H9 (cell line): ENCODE measurements around the gene TRIO. TPM values are rescaled to one million over a fixed set of nuclear protein-coding genes. Genes with fewer than 3 reads are reported as not detected.

Source experiments
- DNase-seq: peaks from one replicate; pipeline ENCODE4 v3.0.0-alpha.2; 2017
- H2AFZ ChIP-seq: one replicate; pipeline ENCODE4 v1.6.1; 2013; ENCODE audit warnings: mild to moderate bottlenecking, low read length, control low read depth, moderate library complexity
- H2AK5ac ChIP-seq: 2 replicates; pipeline ENCODE4 v1.6.1; 2013; ENCODE audit warnings: low read length, control low read depth, mixed read lengths; ENCODE audit not compliant: insufficient read length
- H2BK120ac ChIP-seq: one replicate; pipeline ENCODE4 v1.6.1; 2013; ENCODE audit warnings: low read depth, mild to moderate bottlenecking, low read length, control low read depth, inconsistent platforms; ENCODE audit not compliant: poor library complexity, severe bottlenecking
- H2BK12ac ChIP-seq: 2 replicates; pipeline ENCODE4 v1.6.1; 2013; ENCODE audit warnings: low read length, control low read depth, mixed read lengths, low read depth; ENCODE audit not compliant: insufficient read length
- H2BK15ac ChIP-seq: 2 replicates; pipeline ENCODE4 v1.6.1; 2013; ENCODE audit warnings: low read depth, low read length, control low read depth
- H2BK20ac ChIP-seq: one replicate; pipeline ENCODE4 v1.6.1; 2013; ENCODE audit warnings: low read depth, mild to moderate bottlenecking, low read length, control low read depth, inconsistent platforms; ENCODE audit not compliant: poor library complexity, severe bottlenecking
- H2BK5ac ChIP-seq: 2 replicates; pipeline ENCODE4 v1.6.1; 2013; ENCODE audit warnings: low read length, control low read depth, mixed read lengths; ENCODE audit not compliant: insufficient read length
- H3K14ac ChIP-seq: 2 replicates; pipeline ENCODE4 v1.6.1; 2013; ENCODE audit warnings: low read length, control low read depth; ENCODE audit not compliant: insufficient read depth
- H3K18ac ChIP-seq: 2 replicates; pipeline ENCODE4 v1.6.1; 2013; ENCODE audit warnings: low read depth, mild to moderate bottlenecking, mixed read lengths, low read length, control low read depth; ENCODE audit not compliant: insufficient read length
- H3K23ac ChIP-seq: 2 replicates; pipeline ENCODE4 v1.6.1; 2013; ENCODE audit warnings: low read length, control low read depth, mixed read lengths, low read depth; ENCODE audit not compliant: insufficient read length
- H3K23me2 ChIP-seq: 2 replicates; pipeline ENCODE4 v1.6.1; 2013; ENCODE audit warnings: low read depth, mild to moderate bottlenecking, mixed read lengths, low read length, control low read depth; ENCODE audit not compliant: insufficient read length, poor library complexity, severe bottlenecking
- H3K27ac ChIP-seq: 2 replicates; pipeline ENCODE4 v1.5.1; 2013; ENCODE audit warnings: low read length, control low read depth, mixed read lengths, low read depth; ENCODE audit not compliant: insufficient read length
- H3K27me3 ChIP-seq: 2 replicates; pipeline ENCODE4 v1.6.1; 2013; ENCODE audit warnings: low read length, control low read depth, inconsistent platforms; ENCODE audit not compliant: insufficient read depth
- H3K4ac ChIP-seq: 2 replicates; pipeline ENCODE4 v1.6.1; 2013; ENCODE audit warnings: low read depth, mild to moderate bottlenecking, control low read depth, inconsistent platforms, low read length, moderate library complexity
- H3K4me1 ChIP-seq: 2 replicates; pipeline ENCODE4 v1.6.1; 2013; ENCODE audit warnings: low read length, control low read depth, inconsistent platforms; ENCODE audit not compliant: insufficient read depth
- H3K4me2 ChIP-seq: 2 replicates; pipeline ENCODE4 v1.6.1; 2013; ENCODE audit warnings: low read length, control low read depth, mixed read lengths; ENCODE audit not compliant: insufficient read length, insufficient read depth
- H3K56ac ChIP-seq: 2 replicates; pipeline ENCODE4 v1.6.1; 2013; ENCODE audit warnings: low read depth, mild to moderate bottlenecking, mixed read lengths, low read length, control low read depth; ENCODE audit not compliant: insufficient read length
- H3K79me1 ChIP-seq: 2 replicates; pipeline ENCODE4 v1.6.1; 2013; ENCODE audit warnings: low read depth, mild to moderate bottlenecking, moderate library complexity, low read length, control low read depth, inconsistent platforms; ENCODE audit not compliant: insufficient read depth, poor library complexity, severe bottlenecking
- H3K79me2 ChIP-seq: 2 replicates; pipeline ENCODE4 v1.6.1; 2013; ENCODE audit warnings: low read length, control low read depth, inconsistent platforms; ENCODE audit not compliant: insufficient read depth
- H3K9ac ChIP-seq: 2 replicates; pipeline ENCODE4 v1.6.1; 2013; ENCODE audit warnings: low read length, control low read depth, mixed read lengths; ENCODE audit not compliant: insufficient read length; ENCODE audit errors: extremely low read depth
- H3K9me3 ChIP-seq: one replicate; pipeline ENCODE4 v1.6.1; 2013; ENCODE audit warnings: low read depth, low read length, inconsistent platforms; ENCODE audit not compliant: control insufficient read depth
- H3T11ph ChIP-seq: one replicate; pipeline ENCODE4 v1.6.1; 2013; ENCODE audit warnings: mild to moderate bottlenecking, low read length, control low read depth, inconsistent platforms
- H4K20me1 ChIP-seq: one replicate; pipeline ENCODE4 v1.6.1; 2013; ENCODE audit not compliant: control insufficient read depth, insufficient read length, insufficient read depth
- H4K5ac ChIP-seq: 2 replicates; pipeline ENCODE4 v1.6.1; 2013; ENCODE audit warnings: low read depth, mild to moderate bottlenecking, mixed read lengths, low read length, control low read depth; ENCODE audit not compliant: insufficient read length
- H4K8ac ChIP-seq: replicated peaks from 2 replicates; pipeline ENCODE4 v1.6.1; 2013; ENCODE audit warnings: low read length, control low read depth, mixed read lengths, low read depth; ENCODE audit not compliant: insufficient read length
- H4K91ac ChIP-seq: 2 replicates; pipeline ENCODE4 v1.6.1; 2013; ENCODE audit warnings: low read depth, mild to moderate bottlenecking, moderate library complexity, mixed read lengths, low read length, control low read depth; ENCODE audit not compliant: insufficient read length
- H3K27ac Mint-ChIP-seq, 3 experiments: 2 replicates in 2 of 3; 3 replicates in 1 of 3; pipeline ENCODE4 v1.8.0; 2020 to 2021; ENCODE audit warnings: mixed read lengths in 3 of 3, mild to moderate bottlenecking in 1 of 3, moderate library complexity in 1 of 3
- H3K27me3 Mint-ChIP-seq: 2 replicates; pipeline ENCODE4 v1.8.0; 2021; ENCODE audit warnings: low read depth, mild to moderate bottlenecking, moderate library complexity, mixed read lengths
- H3K36me3 Mint-ChIP-seq, 3 experiments: 2 replicates in 2 of 3; 3 replicates in 1 of 3; pipeline ENCODE4 v1.8.0; 2020 to 2021; ENCODE audit warnings: low read depth in 3 of 3, mixed read lengths in 3 of 3; ENCODE audit not compliant: insufficient read depth in 1 of 3
- H3K4me1 Mint-ChIP-seq, 2 experiments: 2 replicates each; pipeline ENCODE4 v1.8.0; 2020; ENCODE audit warnings: mixed read lengths in 2 of 2
- H3K4me3 Mint-ChIP-seq, 2 experiments: 2 replicates in 1 of 2; 3 replicates in 1 of 2; pipeline ENCODE4 v1.8.0; 2020 to 2021; ENCODE audit warnings: mild to moderate bottlenecking in 2 of 2, mixed read lengths in 2 of 2, moderate library complexity in 1 of 2
- H3K9me3 Mint-ChIP-seq, 2 experiments: 2 replicates in 1 of 2; 3 replicates in 1 of 2; pipeline ENCODE4 v1.8.0; 2020; ENCODE audit warnings: mild to moderate bottlenecking in 2 of 2, mixed read lengths in 2 of 2, moderate library complexity in 1 of 2
- CTCF ChIP-seq: fragments of 200-600 bp; sonication (generic); conservative IDR thresholded peaks from 3 replicates; pipeline ENCODE4 v1.8.0; 2021; ENCODE audit warnings: antibody characterized with exemption, mild to moderate bottlenecking
- WGBS: extraction: QIAGEN DNeasy Blood & Tissue Kit; methylation state at CpG from one replicate; pipeline ENCODE4 v1.1.7; 2013; ENCODE audit warnings: missing lambda C conversion rate, low lambda C conversion rate, mixed read lengths; ENCODE audit not compliant: insufficient read length; ENCODE audit errors: extremely low coverage; 5-methylcytosine and 5-hydroxymethylcytosine counted together
- total RNA-seq: library from RNA; stranded (reverse); gene quantifications from 2 replicates; pipeline ENCODE4 v1.2.1, GENCODE V29; 2021

The TRIO gene
- total RNA-seq, 1 experiment from 2014 or later = 87.8 TPM

- Histone ChIP-seq H2BK120ac (no peak overlapping the region), H3K9ac (no peak overlapping the region), H3K18ac (no peak overlapping the region), H2BK12ac (no peak overlapping the region), H3K4me1 (peaks cover 16% of the 10 kb centered on the region), H3K79me2 (no peaks in the 10 kb centered on the region), H4K5ac (no peak overlapping the region), H2AFZ (no peak overlapping the region), H3K14ac (no peak overlapping the region), H3T11ph (no peak overlapping the region), H4K91ac (no peak overlapping the region), H4K20me1 (no peaks in the 10 kb centered on the region), H3K9me3 (no peaks in the 10 kb centered on the region), H3K27ac (no peak overlapping the region), H2BK5ac (no peak overlapping the region), H2BK15ac (no peak overlapping the region), H3K23me2 (no peaks in the 10 kb centered on the region), H3K79me1 (no peaks in the 10 kb centered on the region), H3K4me2 (no peak overlapping the region), H3K23ac (no peak overlapping the region), H3K27me3 (no peaks in the 10 kb centered on the region), H2BK20ac (no peak overlapping the region), H3K4ac (no peak overlapping the region), H3K56ac (no peak overlapping the region), H4K8ac (no peak overlapping the region), H2AK5ac (no peak overlapping the region)
- Mint-ChIP-seq H3K36me3 (peaks cover 21 to 42% (median 36%) of the 10 kb centered on the region in 3 experiments; a peak in 6 of 7 replicates), H3K27ac (peak overlapping the region in 2 of 3 experiments; percentile 37 to 79; a peak in 2 of 7 replicates), H3K4me1 (peaks cover 30 to 36% of the 10 kb centered on the region in 2 experiments), H3K27me3 (no peaks in the 10 kb centered on the region; the same call in 1 of the 2 replicates), H3K9me3 (no peaks in the 10 kb centered on the region), H3K4me3 (no peak overlapping the region)
- DNase-seq = no peak
- no peak for TF ChIP-seq CTCF
- no CpG with 5 or more reads among the region's 7 CpGs for WGBS
These were observed 194.5 kb downstream of the TRIO start for GRCh38 chr5:14337593-14337992.
